ENCODE results near the gene DNAJC1.

GRCh38 chr10:21797984-21798765 lies 205.4 kb downstream of the DNAJC1 start:
- TF ChIP-seq, protein P1, sequence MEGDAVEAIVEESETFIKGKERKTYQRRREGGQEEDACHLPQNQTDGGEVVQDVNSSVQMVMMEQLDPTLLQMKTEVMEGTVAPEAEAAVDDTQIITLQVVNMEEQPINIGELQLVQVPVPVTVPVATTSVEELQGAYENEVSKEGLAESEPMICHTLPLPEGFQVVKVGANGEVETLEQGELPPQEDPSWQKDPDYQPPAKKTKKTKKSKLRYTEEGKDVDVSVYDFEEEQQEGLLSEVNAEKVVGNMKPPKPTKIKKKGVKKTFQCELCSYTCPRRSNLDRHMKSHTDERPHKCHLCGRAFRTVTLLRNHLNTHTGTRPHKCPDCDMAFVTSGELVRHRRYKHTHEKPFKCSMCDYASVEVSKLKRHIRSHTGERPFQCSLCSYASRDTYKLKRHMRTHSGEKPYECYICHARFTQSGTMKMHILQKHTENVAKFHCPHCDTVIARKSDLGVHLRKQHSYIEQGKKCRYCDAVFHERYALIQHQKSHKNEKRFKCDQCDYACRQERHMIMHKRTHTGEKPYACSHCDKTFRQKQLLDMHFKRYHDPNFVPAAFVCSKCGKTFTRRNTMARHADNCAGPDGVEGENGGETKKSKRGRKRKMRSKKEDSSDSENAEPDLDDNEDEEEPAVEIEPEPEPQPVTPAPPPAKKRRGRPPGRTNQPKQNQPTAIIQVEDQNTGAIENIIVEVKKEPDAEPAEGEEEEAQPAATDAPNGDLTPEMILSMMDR (IDR thresholded peaks at IDR 0.05), result no peak
- TF ChIP-seq POLR2AphosphoS5 (IDR thresholded peaks at IDR 0.05; ENCODE audit: low read depth, low read length) (no peak), REST (IDR thresholded peaks at IDR 0.05; ENCODE audit: insufficient read depth in 1 of 2, low read depth in 2 of 2, low read length in 1 of 2) (no peak), TCF7L2 (IDR thresholded peaks at IDR 0.05; ENCODE audit: low read depth, low read length) (no peak), SIN3A (IDR thresholded peaks at IDR 0.05; ENCODE audit: borderline replicate concordance, insufficient read depth, low read depth, low read length) (no peak)

All from Panc1 (cell line).